ENCODE measurements around the gene ETV6.

The ETV6 gene

DNA sequence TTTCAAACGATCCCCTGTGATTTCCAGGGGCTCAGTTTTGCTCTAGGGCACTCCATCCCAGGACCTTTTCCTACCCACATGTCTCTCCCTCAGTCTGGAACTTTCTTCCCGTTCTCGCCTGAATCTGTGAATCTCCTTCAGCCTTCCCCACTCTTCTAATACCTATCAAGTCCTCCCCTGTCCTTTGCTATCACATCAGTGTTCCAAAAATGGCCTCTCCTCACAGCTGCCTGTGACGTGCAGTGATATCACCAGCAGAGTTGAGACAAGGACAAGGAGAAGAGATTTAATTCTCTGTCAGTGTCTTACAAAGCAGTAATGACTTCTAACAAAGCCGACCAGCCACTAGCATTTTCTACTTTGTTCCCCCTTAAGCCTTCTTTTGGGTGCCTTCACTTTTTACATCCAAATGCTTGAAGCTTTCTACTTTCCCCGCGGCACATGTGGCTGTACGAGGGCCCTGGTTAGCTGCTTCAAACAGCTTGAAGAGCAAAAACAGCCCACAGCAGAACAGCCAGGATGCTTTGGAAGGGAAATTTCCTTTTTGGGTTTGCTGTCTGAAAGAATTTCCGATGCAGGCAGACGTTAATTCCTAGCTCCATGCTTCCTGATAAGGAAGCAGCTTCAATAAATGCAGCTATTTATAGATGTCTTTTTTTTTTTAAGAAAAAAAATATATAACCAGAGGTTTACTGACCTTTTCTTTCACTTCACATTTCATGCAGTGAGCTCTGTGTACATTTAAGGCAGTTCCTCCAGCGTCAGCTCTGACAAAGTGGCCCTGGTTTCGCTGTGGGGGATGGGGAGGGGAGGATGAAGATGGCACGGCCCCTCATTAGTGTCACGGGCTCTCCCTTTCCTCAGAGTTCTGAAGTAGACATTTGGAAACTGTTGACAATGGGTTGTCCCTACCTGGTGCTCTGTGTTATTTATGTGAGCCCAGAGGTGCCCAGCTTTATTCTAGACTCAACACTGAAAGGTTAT, 109.3 kb downstream of the ETV6 start:
- DNase-seq (ENCODE audit: low read depth), result peak; percentile 28

GRCh38 chr12:11759494-11759878, 110.0 kb downstream of the ETV6 start:
- DNase-seq (ENCODE audit: low read depth), result no peak

GRCh38 chr12:11759899-11760298, 110.4 kb downstream of the ETV6 start:
- DNase-seq (ENCODE audit: low read depth), result no peak

- DNase-seq (ENCODE audit: low read depth), result no peak
Observed at GRCh38 chr12:11761869-11762567, 112.5 kb downstream of the ETV6 start.

- no peak for DNase-seq (ENCODE audit: low read depth)
Observed at GRCh38 chr12:11762723-11763326, 113.4 kb downstream of the ETV6 start.

- DNase-seq (ENCODE audit: low read depth), result peak; percentile 90
Observed at GRCh38 chr12:11763760-11764520, 114.5 kb downstream of the ETV6 start.

DNA sequence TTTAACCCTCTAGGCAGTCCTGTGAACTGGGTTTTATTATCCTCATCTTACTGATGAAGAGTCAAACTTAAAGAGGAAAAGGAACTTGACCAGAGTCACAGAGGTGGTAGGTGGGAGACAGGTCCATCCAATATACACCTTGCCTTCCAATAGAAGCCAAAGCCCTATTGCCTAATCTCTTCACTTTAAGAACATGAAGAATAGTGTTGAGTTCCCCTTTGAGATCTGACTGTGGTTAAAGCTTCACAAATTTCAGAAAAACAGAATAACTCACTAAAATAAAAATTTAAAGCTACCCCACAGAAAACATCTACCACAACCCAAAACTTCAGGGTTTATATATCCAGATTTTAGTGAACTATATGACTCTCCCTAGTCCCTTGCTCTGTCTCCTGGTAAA, 115.4 kb downstream of the ETV6 start:
- DNase-seq (ENCODE audit: low read depth), result no peak

DNA sequence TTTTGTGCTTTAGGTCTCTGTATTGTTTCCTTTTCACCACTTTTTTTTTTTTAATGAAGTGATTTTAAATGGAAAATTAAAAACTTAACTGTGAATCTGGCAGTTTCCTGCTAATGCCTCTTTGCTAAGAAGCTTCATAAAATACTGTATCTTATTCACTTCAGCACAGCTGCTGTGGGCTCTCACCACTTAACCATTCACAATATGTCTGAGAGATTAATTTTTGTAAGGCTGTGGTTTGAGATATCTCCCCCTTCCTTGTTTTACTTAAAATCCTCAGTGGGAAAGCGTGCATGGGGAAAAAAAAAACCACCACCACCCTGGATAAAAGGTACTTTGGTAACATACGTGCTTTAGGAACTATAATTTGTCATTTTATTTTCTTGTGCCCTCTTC, 115.9 kb downstream of the ETV6 start:
- peak; percentile 50 for DNase-seq (ENCODE audit: low read depth)

DNA sequence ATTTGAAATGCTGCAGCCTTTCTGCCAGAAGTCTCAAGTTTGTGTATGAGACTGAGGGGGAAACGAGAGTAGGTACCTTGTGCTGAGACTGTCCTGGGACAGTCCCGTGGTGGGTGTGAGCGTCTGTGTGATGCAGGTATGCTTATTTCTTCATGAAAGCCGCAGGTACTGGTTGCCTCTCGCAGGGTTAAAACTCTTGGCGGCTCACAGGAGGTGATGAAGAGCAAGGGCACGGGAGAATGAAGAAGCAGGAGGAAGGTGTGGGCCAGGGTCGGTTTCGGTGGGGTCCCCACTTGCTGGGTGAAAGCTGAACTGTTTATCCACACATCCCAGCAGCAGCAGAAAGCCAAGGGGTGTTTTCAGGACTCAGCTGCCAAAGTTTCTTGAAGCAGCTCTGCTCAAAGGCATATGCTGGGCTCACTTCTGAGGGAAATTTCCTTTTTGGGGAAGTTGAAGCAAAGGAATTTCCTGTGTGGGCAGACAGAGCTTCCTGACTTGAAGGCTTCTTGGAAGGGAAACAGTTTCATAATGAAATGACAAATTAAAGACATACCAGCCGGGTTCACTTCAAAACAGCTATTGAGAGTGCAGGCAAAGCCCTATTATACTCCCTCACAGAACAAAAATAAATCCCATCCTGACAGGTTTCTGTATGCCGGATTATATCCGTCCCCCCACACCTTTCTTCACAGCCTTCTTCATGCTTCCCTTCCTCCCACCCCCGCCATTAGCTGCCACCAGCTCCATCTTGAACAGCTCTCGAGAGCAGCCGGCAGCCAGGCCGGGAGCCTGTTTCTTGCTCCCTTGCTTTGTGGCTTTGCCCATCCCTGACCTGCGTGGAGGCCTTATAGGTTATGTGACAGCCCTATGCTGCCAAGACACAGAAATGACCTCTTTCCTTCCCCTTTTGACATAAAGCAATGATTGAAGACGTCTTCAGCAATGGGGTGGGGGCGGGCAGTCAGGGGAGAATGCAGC, 116.6 kb downstream of the ETV6 start:
- DNase-seq (ENCODE audit: low read depth), result peak; percentile 80

- no peak for DNase-seq (ENCODE audit: low read depth)
Observed at GRCh38 chr12:11767029-11767724, 117.7 kb downstream of the ETV6 start.

DNA sequence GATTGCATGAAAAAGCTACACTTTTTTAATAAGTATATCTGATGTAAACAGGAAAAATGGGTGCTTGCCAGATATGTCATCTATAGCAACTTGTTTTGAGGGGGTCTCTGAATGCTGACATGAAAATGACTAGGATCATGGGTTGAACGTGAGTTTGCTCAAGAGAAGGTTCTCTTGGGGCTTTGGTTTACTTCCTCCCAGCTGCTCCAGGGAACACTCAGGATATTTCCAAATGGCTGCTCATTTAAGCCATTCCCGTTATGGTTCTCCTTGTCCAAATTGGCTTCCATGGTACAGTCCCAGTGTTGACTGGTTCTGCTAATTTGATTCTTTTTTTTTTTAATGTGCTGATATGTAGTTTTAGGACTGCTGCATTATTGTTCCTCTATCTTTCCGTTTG, 118.3 kb downstream of the ETV6 start:
- no peak for DNase-seq (ENCODE audit: low read depth)

DNA sequence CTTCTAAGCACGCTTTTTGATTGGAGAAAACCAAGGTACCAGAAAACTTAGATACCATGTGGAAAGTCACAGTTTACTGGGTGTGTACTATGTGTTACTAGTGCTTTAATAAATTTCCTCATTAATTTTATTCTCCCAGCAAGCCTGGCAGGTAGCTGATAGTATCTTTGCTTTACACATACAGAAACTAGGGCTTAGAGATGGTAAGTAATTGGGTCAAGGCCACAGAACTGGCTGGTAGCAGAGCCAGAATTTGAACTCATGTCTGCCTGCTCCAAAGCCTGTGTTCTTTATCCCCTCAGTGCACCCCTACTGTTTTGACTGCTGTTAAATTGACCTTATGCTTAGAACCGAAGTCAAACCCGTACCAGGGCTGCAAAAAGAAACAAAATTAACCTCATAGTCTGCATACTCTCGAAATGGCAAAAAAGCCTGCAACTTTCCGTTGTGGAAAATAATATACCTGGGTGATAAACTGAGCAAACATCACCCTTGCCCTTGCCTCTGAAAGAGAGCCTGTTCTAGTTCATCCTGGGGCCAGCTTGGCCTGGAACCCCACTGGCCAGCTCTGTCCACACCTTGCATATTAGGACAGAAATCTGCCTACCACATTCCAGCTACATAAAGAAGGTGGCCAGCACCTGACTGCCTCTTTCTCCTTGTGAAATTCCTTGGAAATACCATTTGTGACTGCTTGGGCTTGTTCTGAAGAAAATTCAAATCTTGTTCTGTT, 118.9 kb downstream of the ETV6 start:
- no peak for DNase-seq (ENCODE audit: low read depth)

DNA sequence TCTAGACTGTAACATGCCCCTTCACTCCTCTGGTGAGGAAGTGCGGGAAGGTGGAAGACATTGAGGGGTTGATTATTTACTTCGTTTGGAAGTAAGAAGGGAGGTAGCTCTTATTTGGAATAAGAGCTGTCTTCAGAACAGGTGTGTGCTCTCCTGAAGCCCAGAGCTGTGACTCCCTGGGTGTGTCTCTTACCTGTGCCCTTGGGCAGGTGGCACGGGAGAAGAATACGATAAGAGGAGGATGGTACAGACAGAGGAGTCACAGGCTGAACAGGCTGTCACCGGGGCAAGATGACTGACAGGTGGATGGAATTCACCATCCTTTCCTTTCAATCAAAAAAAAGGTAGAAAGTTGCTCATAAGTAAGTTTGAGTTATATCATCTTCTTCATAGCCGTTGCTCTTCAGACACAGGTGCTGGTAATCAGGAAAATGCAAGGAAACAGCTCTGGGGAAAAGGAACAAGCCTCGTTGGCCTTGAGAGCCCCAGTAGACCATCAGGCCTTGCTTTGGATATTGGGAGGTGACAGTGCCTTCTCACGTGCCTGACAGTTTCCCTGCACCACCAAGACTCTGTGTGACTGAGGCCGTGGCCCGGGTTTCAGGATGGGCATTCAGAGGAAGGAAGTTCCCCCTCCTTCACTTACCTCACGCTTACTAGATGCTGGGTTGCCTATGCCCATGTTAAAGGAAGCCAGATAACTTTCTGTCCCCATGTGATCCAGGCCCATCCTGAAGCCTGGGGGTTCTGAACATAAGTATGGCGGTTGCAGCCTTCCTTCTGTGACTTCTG, 120.4 kb downstream of the ETV6 start:
- no peak for DNase-seq (ENCODE audit: low read depth)

GRCh38 chr12:11771356-11771755, 121.9 kb downstream of the ETV6 start:
- peak; percentile 61 for DNase-seq (ENCODE audit: low read depth)

GRCh38 chr12:11771895-11772502, 122.5 kb downstream of the ETV6 start:
- peak; percentile 86 for DNase-seq (ENCODE audit: low read depth)

DNA sequence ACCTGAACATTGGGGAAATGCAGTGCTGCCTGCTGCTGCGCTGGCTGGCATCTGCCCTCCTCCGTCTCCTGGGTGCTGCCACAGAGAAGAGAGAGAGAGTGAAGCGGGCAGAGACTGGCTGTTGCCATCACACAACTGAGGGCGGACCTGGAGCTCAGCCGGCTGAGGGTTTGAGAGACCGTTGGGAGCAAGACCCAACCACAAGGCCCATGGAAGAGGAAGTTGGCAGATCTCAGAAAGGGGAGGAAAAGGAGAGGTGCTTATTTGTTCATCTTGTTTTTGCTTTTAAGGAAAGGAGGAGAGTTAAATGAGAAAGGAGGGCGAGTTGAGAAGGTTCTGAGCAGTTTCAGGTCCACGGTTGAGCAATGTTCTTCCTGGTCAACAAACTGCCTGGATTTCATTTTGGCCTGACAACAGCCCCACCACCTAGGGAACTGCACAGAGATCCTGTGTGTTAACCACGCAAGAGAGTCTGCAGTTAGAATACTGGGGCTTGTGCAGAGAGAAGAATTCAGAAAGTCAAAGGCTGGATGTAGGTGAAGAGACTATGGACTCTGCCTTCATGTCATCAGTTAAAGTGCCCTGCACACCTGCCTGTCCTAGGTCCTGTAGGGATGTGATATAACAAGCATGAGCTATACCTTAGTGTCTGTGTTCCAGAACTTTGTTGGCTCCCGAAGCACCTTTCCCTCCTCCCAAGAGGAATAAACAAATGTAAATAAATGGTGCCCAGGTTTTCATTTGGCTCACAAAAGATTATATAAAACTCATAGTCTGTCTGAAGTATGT, 124.6 kb downstream of the ETV6 start:
- DNase-seq (ENCODE audit: low read depth), result no peak

- DNase-seq (ENCODE audit: low read depth), result no peak
Observed at GRCh38 chr12:11774821-11775220, 125.3 kb downstream of the ETV6 start.

Data from iris pigment epithelial cell (primary cell).